ENCODE measurements around the gene KIN.
"Not testable (repeated sequence)": the region's sequence is repeated elsewhere in the genome, so short reads cannot be mapped to it uniquely, and the experiment has no call there.

KIN gene

DNA sequence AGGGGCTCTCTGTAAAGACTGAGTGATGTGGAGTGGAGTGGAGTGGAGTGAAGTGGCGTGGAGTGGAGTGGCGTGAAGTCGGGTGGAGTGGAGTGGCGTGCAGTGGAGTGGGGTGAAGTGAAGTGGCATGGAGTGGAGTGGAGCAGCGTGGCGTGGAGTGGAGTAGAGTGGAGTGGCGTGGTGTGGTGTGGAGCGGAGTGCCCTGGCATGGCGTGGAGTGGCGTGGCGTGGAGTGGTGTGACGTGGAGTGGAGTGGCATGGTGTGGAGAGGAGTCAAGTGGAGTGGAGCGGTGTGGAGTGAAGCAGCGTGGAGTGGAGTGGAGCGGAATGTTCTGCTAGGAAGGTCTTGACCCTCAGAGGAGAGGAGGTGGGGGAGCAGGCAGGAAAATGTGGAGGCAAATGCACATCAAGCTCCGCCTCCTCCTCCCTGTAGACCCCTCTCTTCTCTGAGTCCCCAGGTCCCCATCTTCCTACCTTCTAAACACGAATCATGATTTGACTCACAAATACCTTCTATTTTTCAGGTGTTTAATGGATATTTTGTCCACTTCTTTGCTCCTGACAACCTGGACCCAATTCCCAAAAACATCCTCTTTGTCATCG lies 64.8 kb downstream of the KIN start:
- no peak overlapping the region for H3K27ac ChIP-seq
- TF ChIP-seq ZFX (IDR thresholded peaks at IDR 0.05): no peak

DNA sequence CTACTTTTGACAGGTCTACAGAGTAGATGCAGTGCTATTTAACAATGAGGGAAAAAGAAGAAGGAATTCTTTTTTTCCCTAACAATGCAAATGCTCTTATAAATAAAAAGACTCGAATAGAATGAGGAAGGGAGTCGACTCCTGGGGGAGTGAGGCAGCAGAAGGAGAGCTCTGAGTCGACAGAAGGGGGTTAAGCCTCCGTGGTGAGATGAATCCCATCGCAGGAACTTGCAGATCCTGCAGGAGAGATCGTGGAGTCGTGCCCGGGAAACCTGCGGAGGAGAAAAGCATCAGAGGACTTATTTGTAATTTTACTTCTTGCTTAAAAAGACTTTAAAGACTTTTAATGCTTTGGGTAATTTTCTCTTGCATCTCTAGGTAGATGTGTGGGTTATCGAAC lies 67.3 kb downstream of the KIN start:
- H3K27ac ChIP-seq: no peak overlapping the region
- TF ChIP-seq ZFX (IDR thresholded peaks at IDR 0.05): no peak
- TF ChIP-seq, protein P1, sequence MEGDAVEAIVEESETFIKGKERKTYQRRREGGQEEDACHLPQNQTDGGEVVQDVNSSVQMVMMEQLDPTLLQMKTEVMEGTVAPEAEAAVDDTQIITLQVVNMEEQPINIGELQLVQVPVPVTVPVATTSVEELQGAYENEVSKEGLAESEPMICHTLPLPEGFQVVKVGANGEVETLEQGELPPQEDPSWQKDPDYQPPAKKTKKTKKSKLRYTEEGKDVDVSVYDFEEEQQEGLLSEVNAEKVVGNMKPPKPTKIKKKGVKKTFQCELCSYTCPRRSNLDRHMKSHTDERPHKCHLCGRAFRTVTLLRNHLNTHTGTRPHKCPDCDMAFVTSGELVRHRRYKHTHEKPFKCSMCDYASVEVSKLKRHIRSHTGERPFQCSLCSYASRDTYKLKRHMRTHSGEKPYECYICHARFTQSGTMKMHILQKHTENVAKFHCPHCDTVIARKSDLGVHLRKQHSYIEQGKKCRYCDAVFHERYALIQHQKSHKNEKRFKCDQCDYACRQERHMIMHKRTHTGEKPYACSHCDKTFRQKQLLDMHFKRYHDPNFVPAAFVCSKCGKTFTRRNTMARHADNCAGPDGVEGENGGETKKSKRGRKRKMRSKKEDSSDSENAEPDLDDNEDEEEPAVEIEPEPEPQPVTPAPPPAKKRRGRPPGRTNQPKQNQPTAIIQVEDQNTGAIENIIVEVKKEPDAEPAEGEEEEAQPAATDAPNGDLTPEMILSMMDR (conservative IDR thresholded peaks at IDR 0.05): no peak

DNA sequence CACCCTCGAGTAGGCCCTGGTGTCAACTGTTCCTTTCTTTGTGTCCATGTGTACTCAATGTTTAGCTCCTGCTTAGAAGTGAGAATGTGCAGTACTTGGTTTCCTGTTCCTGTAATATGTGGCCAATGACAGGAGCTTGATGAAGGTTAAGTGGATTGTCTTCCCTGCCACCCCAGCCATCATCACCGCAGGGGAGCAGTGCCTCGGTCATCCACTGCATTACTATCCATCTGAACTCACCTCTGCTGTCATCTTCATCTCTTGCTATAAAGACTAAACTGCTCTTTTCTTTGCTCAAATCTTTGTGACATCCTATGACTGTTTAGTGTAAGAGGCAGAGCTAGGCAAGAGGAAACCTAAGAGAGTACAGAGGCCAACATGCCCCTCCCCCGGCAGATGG lies 69.1 kb downstream of the KIN start:
- no peak overlapping the region for H3K27ac ChIP-seq
- TF ChIP-seq ZFX (IDR thresholded peaks at IDR 0.05): no peak
- TF ChIP-seq, protein P1 (conservative IDR thresholded peaks at IDR 0.05): no peak

DNA sequence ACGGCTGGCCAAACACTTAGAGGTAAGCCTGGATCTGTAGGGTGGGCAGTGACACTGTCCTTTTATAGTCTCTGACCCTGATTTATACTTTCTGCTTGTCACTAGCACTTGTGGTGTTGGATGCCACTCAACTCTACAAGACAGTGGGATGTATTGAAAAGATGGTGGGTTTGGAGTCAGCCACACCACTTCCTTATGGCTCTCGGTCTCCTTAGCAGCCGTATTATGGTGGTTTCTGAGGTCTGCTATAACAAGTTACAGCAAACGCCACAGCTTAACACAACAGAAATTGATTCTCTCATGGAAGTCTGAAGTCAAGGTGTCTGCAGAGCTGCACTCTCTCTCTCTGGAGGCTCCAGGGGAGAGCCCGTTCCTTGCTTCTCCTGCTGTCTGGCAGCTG lies 70.0 kb downstream of the KIN start:
- TF ChIP-seq ZFX (IDR thresholded peaks at IDR 0.05): no peak
- TF ChIP-seq, protein P1 (conservative IDR thresholded peaks at IDR 0.05): no peak
- no peak overlapping the region for H3K27ac ChIP-seq

DNA sequence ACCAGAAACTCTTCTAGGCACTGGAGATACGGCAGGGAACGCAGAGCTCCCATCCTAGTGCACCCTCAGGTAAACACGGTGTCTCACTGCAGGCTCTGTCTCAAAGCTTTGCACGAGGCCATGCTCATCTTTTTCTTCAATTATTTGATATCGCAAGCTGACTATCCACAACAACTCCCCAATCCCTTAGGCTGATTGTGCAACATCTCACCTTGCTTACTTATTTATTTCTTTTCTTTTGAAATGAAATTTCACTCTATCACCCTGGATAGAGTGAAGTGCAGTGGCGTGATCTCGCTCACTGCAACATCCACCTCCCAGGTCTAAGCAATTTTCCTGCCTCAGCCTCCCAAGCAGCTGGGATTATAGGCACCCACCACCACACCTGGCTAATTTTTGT lies 72.3 kb downstream of the KIN start:
- no peak for TF ChIP-seq ZFX (IDR thresholded peaks at IDR 0.05)
- TF ChIP-seq, protein P1 (conservative IDR thresholded peaks at IDR 0.05): no peak
- H3K27ac ChIP-seq: no peak overlapping the region

DNA sequence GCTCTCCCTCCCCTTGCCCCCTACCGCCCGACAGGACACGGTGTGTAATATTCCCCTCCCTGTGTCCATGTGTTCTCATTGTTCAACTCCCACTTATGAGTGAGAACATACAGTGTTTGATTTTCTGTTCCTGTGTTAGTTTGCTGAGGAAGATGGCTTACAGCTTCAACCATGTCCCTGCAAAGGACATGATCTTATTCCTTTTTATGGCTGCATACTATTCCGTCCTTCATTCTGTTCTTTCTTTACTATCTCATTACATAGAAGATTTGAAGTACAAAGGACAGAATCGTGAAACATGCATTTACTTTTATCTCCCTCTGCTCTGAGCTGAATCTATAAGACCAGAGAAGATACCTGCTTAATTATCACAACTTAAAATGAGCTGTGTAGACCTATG lies 76.7 kb downstream of the KIN start:
- H3K27ac ChIP-seq: not testable (repeated sequence)

DNA sequence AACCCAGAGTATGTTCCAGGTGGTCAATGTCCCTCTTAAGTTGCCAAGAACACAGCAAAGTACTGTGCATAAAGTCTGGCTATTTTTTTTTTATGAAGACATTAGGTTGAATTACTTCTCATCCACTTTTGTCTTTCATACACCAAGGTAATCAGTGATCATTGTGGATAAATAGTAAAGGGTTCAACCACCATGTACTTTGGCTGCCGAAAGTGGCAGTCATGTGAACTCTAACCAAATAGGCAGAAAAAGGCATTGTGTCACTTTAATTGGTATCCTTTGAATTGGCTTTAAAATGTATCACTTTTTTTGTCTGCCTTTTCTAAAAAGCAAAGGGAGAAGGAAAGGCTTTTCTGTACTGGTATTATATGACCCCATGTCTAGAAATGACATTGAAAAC lies 77.3 kb downstream of the KIN start:
- no peak overlapping the region for H3K27ac ChIP-seq
- no peak for TF ChIP-seq ZFX (IDR thresholded peaks at IDR 0.05)
- TF ChIP-seq, protein P1 (conservative IDR thresholded peaks at IDR 0.05): no peak

DNA sequence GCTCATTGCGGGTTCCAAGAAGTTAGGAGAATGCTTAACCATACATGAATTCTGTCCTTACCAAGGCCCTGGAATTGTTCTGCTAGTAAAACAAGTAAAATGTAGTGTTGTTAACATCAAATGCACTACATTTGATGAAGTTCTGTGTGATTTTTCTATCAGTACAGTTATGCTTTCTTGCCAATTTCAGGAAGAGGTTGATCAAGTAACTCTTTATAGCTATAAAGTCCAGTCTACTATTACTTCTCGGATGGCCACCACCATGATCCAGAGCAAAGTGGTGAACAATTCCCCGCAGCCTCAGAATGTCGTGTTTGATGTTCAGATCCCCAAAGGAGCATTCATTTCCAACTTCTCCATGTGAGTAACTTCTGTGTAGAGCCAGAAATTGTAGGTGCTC lies 79.0 kb downstream of the KIN start:
- TF ChIP-seq, protein P1 (conservative IDR thresholded peaks at IDR 0.05): no peak
- TF ChIP-seq ZFX (IDR thresholded peaks at IDR 0.05): no peak
- H3K27ac ChIP-seq: no peak overlapping the region

Measured in C4-2B (cell line).